SK-N-SH (cell line): ENCODE data around the gene ARMC6. TPM values are rescaled to one million over a fixed set of nuclear protein-coding genes. Genes with fewer than 3 reads are reported as not detected.

Experiments
- CTCF ChIA-PET: fragments of 300-600, 350-600 bp; formaldehyde crosslinking; extraction: SDS; loops from one replicate; lab custom pipeline; 2021; lab: Yijun Ruan, JAX
- POLR2A ChIA-PET: fragments of 350-600 bp; sonication (Branson Sonifier 250); formaldehyde crosslinking; extraction: SDS; loops from one replicate; lab custom pipeline; 2020; ENCODE audit warnings: antibody characterized with exemption, inconsistent platforms; lab: Yijun Ruan, JAX
- DNase-seq: peaks from one replicate; pipeline ENCODE4 v3.0.0; 2012
- H2AFZ ChIP-seq: fragments of 200-600 bp; sonication (generic); 2 replicates; pipeline ENCODE4 v1.8.1; 2016; ENCODE audit warnings: antibody characterized with exemption, mild to moderate bottlenecking, low read depth
- H3F3A ChIP-seq: fragments of 200-600 bp; sonication (generic); replicated peaks from 2 replicates; pipeline ENCODE3; 2016; ENCODE audit warnings: antibody characterized with exemption, mild to moderate bottlenecking; ENCODE audit not compliant: insufficient read depth
- H3K27ac ChIP-seq, 2 experiments: fragments of 200-500 bp in 1 of 2; fragments of 200-600 bp in 1 of 2; sonication (Bioruptor generic) in 1 of 2; sonication (generic), shearing (Covaris generic) in 1 of 2; 2 replicates each; pipeline versions ENCODE4 v1.5.1 to v1.6.1; 2014 to 2016; ENCODE audit warnings: low read depth in 2 of 2, inconsistent platforms in 1 of 2, low read length in 1 of 2, mild to moderate bottlenecking in 1 of 2, mixed read lengths in 1 of 2
- H3K27me3 ChIP-seq: fragments of 200-600 bp; sonication (generic), shearing (Covaris generic); 2 replicates; pipeline ENCODE4 v1.6.1; 2016; ENCODE audit warnings: mixed run types; ENCODE audit not compliant: insufficient read depth
- H3K36me3 ChIP-seq, 2 experiments: fragments of 200-500 bp in 1 of 2; fragments of 200-600 bp in 1 of 2; sonication (Bioruptor generic) in 1 of 2; sonication (generic) in 1 of 2; replicated peaks in 1 of 2; 2 replicates each; pipeline versions ENCODE3 to v1.5.1; 2014 to 2016; ENCODE audit warnings: low read length in 1 of 2, mild to moderate bottlenecking in 1 of 2; ENCODE audit not compliant: insufficient read depth in 2 of 2, control insufficient read depth in 1 of 2
- H3K4me1 ChIP-seq, 2 experiments: fragments of 200-500 bp in 1 of 2; fragments of 200-600 bp in 1 of 2; sonication (Bioruptor generic) in 1 of 2; sonication (generic), shearing (Covaris generic) in 1 of 2; 2 replicates each; pipeline versions ENCODE4 v1.5.1 to v1.6.1; 2014 to 2016; ENCODE audit warnings: low read depth in 1 of 2, low read length in 1 of 2, mixed run types in 1 of 2; ENCODE audit not compliant: insufficient read depth in 2 of 2, control insufficient read depth in 1 of 2
- H3K4me2 ChIP-seq: fragments of 200-600 bp; sonication (generic), shearing (Covaris generic); 2 replicates; pipeline ENCODE4 v1.6.1; 2017; ENCODE audit warnings: mixed run types
- H3K4me3 ChIP-seq, 2 experiments: fragments of 200-500 bp in 1 of 2; fragments of 200-600 bp in 1 of 2; sonication (Bioruptor generic) in 1 of 2; sonication (generic), shearing (Covaris generic) in 1 of 2; 2 replicates each; pipeline versions ENCODE4 v1.5.1 to v1.8.1; 2014 to 2016; ENCODE audit warnings: low read depth in 2 of 2, inconsistent platforms in 1 of 2, low read length in 1 of 2, mild to moderate bottlenecking in 1 of 2, mixed read lengths in 1 of 2, moderate library complexity in 1 of 2
- H3K79me2 ChIP-seq: fragments of 200-600 bp; sonication (generic); 2 replicates; pipeline ENCODE4 v1.8.1; 2017; ENCODE audit warnings: mild to moderate bottlenecking; ENCODE audit not compliant: insufficient read depth
- H3K9ac ChIP-seq: fragments of 200-600 bp; sonication (generic); 2 replicates; pipeline ENCODE4 v1.6.1; 2017; ENCODE audit warnings: mixed run types
- H3K9me2 ChIP-seq: fragments of 200-600 bp; sonication (generic); 2 replicates; pipeline ENCODE4 v1.6.1; 2017; ENCODE audit warnings: mixed run types
- H3K9me3 ChIP-seq: fragments of 200-600 bp; sonication (generic); 2 replicates; pipeline ENCODE4 v1.6.1; 2017; ENCODE audit warnings: mixed run types, mild to moderate bottlenecking, moderate library complexity
- H4K20me1 ChIP-seq: fragments of 200-600 bp; sonication (generic); 2 replicates; pipeline ENCODE4 v1.6.1; 2017; ENCODE audit warnings: mild to moderate bottlenecking, mixed run types; ENCODE audit not compliant: insufficient read depth
- CHD2 ChIP-seq: fragments of 150-350 bp; IDR thresholded peaks from 2 replicates; pipeline ENCODE4 v1.6.1; 2018; ENCODE audit warnings: low read length; ENCODE audit not compliant: partially characterized antibody
- EZH2phosphoT487 ChIP-seq: fragments of 200-600 bp; sonication (generic); IDR thresholded peaks from 2 replicates; pipeline ENCODE4 v1.6.1; 2017; ENCODE audit warnings: low read depth, mixed run types, mild to moderate bottlenecking, antibody characterized with exemption, moderate library complexity, borderline replicate concordance
- FOXJ3 ChIP-seq: sonication (generic); formaldehyde crosslinking; IDR thresholded peaks from 2 replicates; pipeline ENCODE4 v1.5.1; 2020; ENCODE audit warnings: mild to moderate bottlenecking, missing genetic modification reagents
- GATA2 ChIP-seq: sonication (generic); formaldehyde crosslinking; IDR thresholded peaks from 2 replicates; pipeline ENCODE4 v1.5.0; 2020; ENCODE audit warnings: mild to moderate bottlenecking, missing genetic modification reagents
- JUND ChIP-seq: IDR thresholded peaks from 2 replicates; pipeline ENCODE4 v1.4.0; 2012
- MEF2A ChIP-seq: IDR thresholded peaks from 2 replicates; pipeline ENCODE4 v1.4.0; 2012; ENCODE audit warnings: low read depth, borderline replicate concordance
- NRF1 ChIP-seq: IDR thresholded peaks from 2 replicates; pipeline ENCODE4 v1.6.1; 2012; ENCODE audit warnings: low read depth, mild to moderate bottlenecking, low read length
- REST ChIP-seq: IDR thresholded peaks from 2 replicates; pipeline ENCODE4 v1.6.1; 2012; ENCODE audit warnings: mild to moderate bottlenecking, low read depth, low read length, moderate library complexity
- RFX5 ChIP-seq: IDR thresholded peaks from 2 replicates; pipeline ENCODE4 v1.6.1; 2012; ENCODE audit warnings: mild to moderate bottlenecking, improper control_type of control experiment, low read length
- SMC3 ChIP-seq: IDR thresholded peaks from 2 replicates; pipeline ENCODE4 v1.6.1; 2012; ENCODE audit warnings: low read depth, low read length, improper control_type of control experiment
- TCF12 ChIP-seq: IDR thresholded peaks from 2 replicates; pipeline ENCODE4 v1.4.0; 2012
- USF1 ChIP-seq: IDR thresholded peaks from 2 replicates; pipeline ENCODE4 v1.4.0; 2012; ENCODE audit warnings: low read depth, borderline replicate concordance
- YY1 ChIP-seq: IDR thresholded peaks from 2 replicates; pipeline ENCODE4 v1.4.0; 2012; ENCODE audit warnings: low read depth, mild to moderate bottlenecking
- ZBTB33 ChIP-seq: IDR thresholded peaks from 2 replicates; pipeline ENCODE4 v1.4.0; 2012; ENCODE audit warnings: low read depth, borderline replicate concordance
- WGBS: methylation state at CpG from one replicate; pipeline ENCODE4 v1.1.6; 2017; ENCODE audit warnings: low lambda C conversion rate; 5-methylcytosine and 5-hydroxymethylcytosine counted together
- polyA plus RNA-seq, 3 experiments: library from polyadenylated mRNA; depleted of rRNA; stranded (reverse); fragments of >200 nt; gene quantifications; 2 replicates each; pipeline ENCODE4 v1.2.3, GENCODE V29; 2012

ARMC6 gene
- polyA plus RNA-seq, 1 of the 3 experiments (the other 2 are of a cell fraction), result 34.7 TPM

GRCh38 chr19:19095691-19096090, 62.3 kb downstream of the ARMC6 start (continued):
- TF ChIP-seq EZH2phosphoT487, result no peak
- TF ChIP-seq NRF1, result no peak

- Histone ChIP-seq H3F3A (no peaks in the 10 kb centered on the region), H3K9me2 (no peaks in the 10 kb centered on the region), H3K9me3 (no peaks in the 10 kb centered on the region), H3K36me3 (no peaks in the 10 kb centered on the region), H3K4me2 (no peak overlapping the region), H3K27ac (no peak overlapping the region), H3K9ac (no peak overlapping the region), H3K27me3 (no peaks in the 10 kb centered on the region), H3K4me3 (no peak overlapping the region), H2AFZ (no peak overlapping the region), H4K20me1 (no peaks in the 10 kb centered on the region), H3K4me1 (no peaks in the 10 kb centered on the region), H3K79me2 (no peaks in the 10 kb centered on the region)
- ChIA-PET CTCF (interaction anchor here (1.0 kb wide), 1 partner anchor 78 kb away, joined by 4 read pairs; no protein-coding TSS in a partner anchor), POLR2A (no interaction called here)
- TF ChIP-seq SMC3 (no peak), RFX5 (no peak), FOXJ3 (no peak), REST (no peak), YY1 (no peak), USF1 (no peak), JUND (no peak), ZBTB33 (no peak), MEF2A (no peak), TCF12 (no peak), CHD2 (no peak), GATA2 (CRISPR knock-in tag) (no peak)
- no peak for DNase-seq
- WGBS, result 91% methylated on average over 19 of the region's 24 CpGs
Observed at GRCh38 chr19:19096641-19097627, 63.5 kb downstream of the ARMC6 start.
